IMR-90 (cell line): Measurements from ENCODE around the gene CA4.
"Not testable (repeated sequence)": the region's sequence is repeated elsewhere in the genome, so short reads cannot be mapped to it uniquely, and the experiment has no call there.

ENCODE experiments used
- BHLHE40 ChIP-seq: fragments of 150-350 bp; IDR thresholded peaks from 2 replicates; pipeline ENCODE4 v1.6.1; 2016; ENCODE audit warnings: mild to moderate bottlenecking, low read depth, low read length
- CEBPB ChIP-seq: IDR thresholded peaks from 2 replicates; pipeline ENCODE4 v1.6.1; 2012; ENCODE audit warnings: low read depth, low read length, improper control_type of control experiment
- CHD1 ChIP-seq: IDR thresholded peaks from 2 replicates; pipeline ENCODE4 v1.6.1; 2012; ENCODE audit warnings: low read depth, low read length, improper control_type of control experiment
- FOS ChIP-seq: fragments of 150-350 bp; IDR thresholded peaks from 2 replicates; pipeline ENCODE4 v1.6.1; 2016; ENCODE audit warnings: low read depth, low read length
- MAZ ChIP-seq: IDR thresholded peaks from 2 replicates; pipeline ENCODE4 v1.6.1; 2012; ENCODE audit warnings: low read depth, mild to moderate bottlenecking, low read length, improper control_type of control experiment, moderate library complexity, borderline replicate concordance
- POLR2A ChIP-seq: IDR thresholded peaks from 2 replicates; pipeline ENCODE4 v1.6.1; 2012; ENCODE audit warnings: mild to moderate bottlenecking, low read depth, low read length
- RAD21 ChIP-seq: IDR thresholded peaks from 2 replicates; pipeline ENCODE4 v1.6.1; 2012; ENCODE audit warnings: low read length, improper control_type of control experiment
- RCOR1 ChIP-seq: IDR thresholded peaks from 2 replicates; pipeline ENCODE4 v1.6.1; 2012; ENCODE audit warnings: mild to moderate bottlenecking, low read length, improper control_type of control experiment; ENCODE audit not compliant: insufficient replicate concordance
- SMC3 ChIP-seq: fragments of 150-350 bp; IDR thresholded peaks from 2 replicates; pipeline ENCODE4 v1.6.1; 2016; ENCODE audit warnings: low read depth, mild to moderate bottlenecking, antibody characterized with exemption, low read length, moderate library complexity
- TF ChIP-seq, protein P1 (sequence below): conservative IDR thresholded peaks from 2 replicates; pipeline ENCODE4 v1.5.1; 2012; ENCODE audit warnings: mild to moderate bottlenecking, low read depth, low read length, improper control_type of control experiment
- TF ChIP-seq, protein P2 (sequence below): fragments of 150-350 bp; IDR thresholded peaks from 2 replicates; pipeline ENCODE4 v1.6.1; 2017; ENCODE audit warnings: mild to moderate bottlenecking, antibody characterized with exemption, low read length, low read depth

DNA sequence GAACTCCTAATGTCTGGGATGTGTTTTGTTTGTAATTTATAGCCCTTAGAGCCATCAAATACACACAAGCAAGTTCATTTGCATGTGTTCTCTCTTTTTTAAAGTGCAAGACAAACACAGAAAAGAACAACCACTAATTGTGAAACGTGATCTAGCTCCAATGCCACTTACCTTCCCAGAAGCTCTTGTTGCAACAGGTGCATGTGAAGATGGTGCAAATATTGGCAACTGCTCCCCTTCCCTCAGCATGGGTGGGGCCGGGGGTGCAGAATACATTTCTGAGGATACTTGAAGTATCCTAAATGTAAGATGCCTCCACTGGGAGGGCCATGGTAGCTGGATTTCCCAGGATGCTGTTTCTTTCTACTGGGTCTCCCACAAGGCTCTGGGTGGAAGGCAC, 28.4 kb downstream of the CA4 start:
- TF ChIP-seq FOS, CHD1, RAD21, POLR2A, CEBPB, BHLHE40, RCOR1, MAZ, SMC3: not testable (repeated sequence)
- TF ChIP-seq, protein P1, sequence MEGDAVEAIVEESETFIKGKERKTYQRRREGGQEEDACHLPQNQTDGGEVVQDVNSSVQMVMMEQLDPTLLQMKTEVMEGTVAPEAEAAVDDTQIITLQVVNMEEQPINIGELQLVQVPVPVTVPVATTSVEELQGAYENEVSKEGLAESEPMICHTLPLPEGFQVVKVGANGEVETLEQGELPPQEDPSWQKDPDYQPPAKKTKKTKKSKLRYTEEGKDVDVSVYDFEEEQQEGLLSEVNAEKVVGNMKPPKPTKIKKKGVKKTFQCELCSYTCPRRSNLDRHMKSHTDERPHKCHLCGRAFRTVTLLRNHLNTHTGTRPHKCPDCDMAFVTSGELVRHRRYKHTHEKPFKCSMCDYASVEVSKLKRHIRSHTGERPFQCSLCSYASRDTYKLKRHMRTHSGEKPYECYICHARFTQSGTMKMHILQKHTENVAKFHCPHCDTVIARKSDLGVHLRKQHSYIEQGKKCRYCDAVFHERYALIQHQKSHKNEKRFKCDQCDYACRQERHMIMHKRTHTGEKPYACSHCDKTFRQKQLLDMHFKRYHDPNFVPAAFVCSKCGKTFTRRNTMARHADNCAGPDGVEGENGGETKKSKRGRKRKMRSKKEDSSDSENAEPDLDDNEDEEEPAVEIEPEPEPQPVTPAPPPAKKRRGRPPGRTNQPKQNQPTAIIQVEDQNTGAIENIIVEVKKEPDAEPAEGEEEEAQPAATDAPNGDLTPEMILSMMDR = not testable (repeated sequence)
- TF ChIP-seq, protein P2, sequence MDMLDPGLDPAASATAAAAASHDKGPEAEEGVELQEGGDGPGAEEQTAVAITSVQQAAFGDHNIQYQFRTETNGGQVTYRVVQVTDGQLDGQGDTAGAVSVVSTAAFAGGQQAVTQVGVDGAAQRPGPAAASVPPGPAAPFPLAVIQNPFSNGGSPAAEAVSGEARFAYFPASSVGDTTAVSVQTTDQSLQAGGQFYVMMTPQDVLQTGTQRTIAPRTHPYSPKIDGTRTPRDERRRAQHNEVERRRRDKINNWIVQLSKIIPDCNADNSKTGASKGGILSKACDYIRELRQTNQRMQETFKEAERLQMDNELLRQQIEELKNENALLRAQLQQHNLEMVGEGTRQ = not testable (repeated sequence)
